Muscle layer of colon (tissue), 2 donors: ENCODE data around the gene CACNA1H.

Experiments
- H3K27ac ChIP-seq: one replicate; pipeline ENCODE4 v1.7.0; 2013; ENCODE audit warnings: low read depth, mild to moderate bottlenecking, low read length, moderate library complexity
- H3K27me3 ChIP-seq, 2 donors: one replicate each; pipeline ENCODE4 v1.7.0; 2013; ENCODE audit warnings: low read length in 2 of 2, mild to moderate bottlenecking in 2 of 2; ENCODE audit not compliant: insufficient read depth in 2 of 2, control insufficient read depth in 1 of 2
- H3K36me3 ChIP-seq: one replicate; pipeline ENCODE4 v1.7.0; 2013; ENCODE audit warnings: mild to moderate bottlenecking, low read length; ENCODE audit not compliant: insufficient read depth
- H3K4me1 ChIP-seq: one replicate; pipeline ENCODE4 v1.7.0; 2013; ENCODE audit warnings: mild to moderate bottlenecking, low read length; ENCODE audit not compliant: insufficient read depth
- H3K4me3 ChIP-seq, 2 donors: one replicate each; pipeline ENCODE4 v1.7.0; 2013; ENCODE audit warnings: low read length in 2 of 2, low read depth in 1 of 2, mild to moderate bottlenecking in 1 of 2, moderate library complexity in 1 of 2
- H3K9ac ChIP-seq: one replicate; pipeline ENCODE4 v1.7.0; 2013; ENCODE audit warnings: low read length
- H3K9me3 ChIP-seq: one replicate; pipeline ENCODE4 v1.7.0; 2013; ENCODE audit warnings: mild to moderate bottlenecking, low read length
- donor health status: abdominal sarcoma.
- donor health status: Adenocarcinoma of cecum.

The CACNA1H gene

DNA sequence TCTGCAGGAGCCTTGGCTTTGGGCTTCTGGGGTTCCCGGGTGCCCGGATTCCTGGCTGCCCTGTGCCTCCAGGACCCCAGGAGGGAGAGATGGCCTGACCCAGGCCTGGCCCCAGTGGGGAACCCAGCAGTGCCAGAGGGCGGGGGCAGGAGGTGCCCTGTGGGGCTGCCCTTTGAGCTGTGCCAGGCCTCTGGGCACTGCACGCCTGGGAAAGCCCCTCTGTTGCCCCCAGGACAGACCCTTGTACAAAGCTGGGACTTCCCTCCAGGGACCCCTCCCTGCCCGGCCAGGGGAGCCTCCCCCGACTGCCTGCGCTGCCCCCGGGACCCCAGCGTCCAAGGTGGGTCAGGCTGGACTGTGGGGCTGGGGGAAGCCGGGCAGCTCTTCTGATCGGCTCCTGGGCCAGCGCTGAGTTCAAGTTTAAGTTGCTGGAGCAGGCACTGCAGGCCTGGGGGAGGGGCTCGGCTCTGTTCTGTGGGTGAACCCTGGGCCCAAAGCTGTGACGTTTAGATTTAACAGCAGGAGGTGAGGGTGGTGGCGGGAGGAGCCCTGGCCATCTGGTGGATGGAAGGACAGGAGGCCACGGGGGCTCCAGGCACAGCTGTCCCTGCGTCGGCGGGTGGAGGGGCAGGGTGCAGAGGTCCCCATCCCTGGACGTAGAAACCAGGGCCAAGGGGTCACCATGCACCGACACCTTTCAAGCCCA is 29.2 kb upstream of the CACNA1H start:
- no peak overlapping the region for H3K27ac ChIP-seq
- no peak overlapping the region for H3K9ac ChIP-seq
- peaks cover 0 to 7% of the 10 kb centered on the region in 2 donors for H3K27me3 ChIP-seq
- no peak overlapping the region for H3K4me3 ChIP-seq
- no peaks in the 10 kb centered on the region for H3K9me3 ChIP-seq
- H3K36me3 ChIP-seq = no peaks in the 10 kb centered on the region
- H3K4me1 ChIP-seq = no peaks in the 10 kb centered on the region

GRCh38 chr16:1124291-1124690 is 28.6 kb upstream of the CACNA1H start:
- peaks cover 0 to 7% of the 10 kb centered on the region in 2 donors for H3K27me3 ChIP-seq
- H3K4me1 ChIP-seq = no peaks in the 10 kb centered on the region
- no peak overlapping the region for H3K9ac ChIP-seq

GRCh38 chr16:1124795-1125194 is 28.1 kb upstream of the CACNA1H start:
- Histone ChIP-seq H3K9me3 (no peaks in the 10 kb centered on the region), H3K9ac (no peak overlapping the region), H3K27me3 (peaks cover 0 to 7% of the 10 kb centered on the region in 2 donors), H3K4me3 (no peak overlapping the region), H3K27ac (no peak overlapping the region), H3K4me1 (no peaks in the 10 kb centered on the region), H3K36me3 (no peaks in the 10 kb centered on the region)

More at GRCh38 chr16:1124291-1124690, 28.6 kb upstream of the CACNA1H start:
- Histone ChIP-seq H3K4me3 (no peak overlapping the region), H3K9me3 (no peaks in the 10 kb centered on the region), H3K36me3 (no peaks in the 10 kb centered on the region), H3K27ac (no peak overlapping the region)

DNA sequence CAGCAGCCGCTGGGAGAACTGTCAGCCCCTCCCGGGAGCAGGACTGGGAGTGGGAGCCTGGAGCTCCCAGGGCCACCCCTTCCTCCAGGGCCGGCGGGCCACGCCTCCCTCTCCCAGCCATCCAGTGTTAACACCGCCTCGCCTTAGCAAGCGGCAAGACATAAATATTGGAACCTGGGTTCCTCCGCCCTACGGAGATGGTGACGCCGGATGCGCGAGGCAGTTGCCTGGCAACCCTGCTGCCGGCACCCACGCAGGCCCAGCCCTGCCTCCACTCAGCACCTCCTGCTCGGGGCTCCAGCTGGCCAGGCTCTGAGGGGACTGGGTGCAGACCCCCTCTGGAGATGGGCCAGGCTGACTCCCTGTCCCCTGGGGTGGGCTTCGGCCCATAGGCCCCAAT is 27.4 kb upstream of the CACNA1H start:
- Histone ChIP-seq H3K27me3 (peaks cover 0 to 7% of the 10 kb centered on the region in 2 donors), H3K27ac (no peak overlapping the region), H3K4me3 (no peak overlapping the region), H3K4me1 (no peaks in the 10 kb centered on the region), H3K36me3 (no peaks in the 10 kb centered on the region), H3K9me3 (no peaks in the 10 kb centered on the region), H3K9ac (no peak overlapping the region)

- H3K4me3 ChIP-seq = no peak overlapping the region
- no peaks in the 10 kb centered on the region for H3K36me3 ChIP-seq
- no peak overlapping the region for H3K27ac ChIP-seq
- no peaks in the 10 kb centered on the region for H3K9me3 ChIP-seq
- no peak overlapping the region for H3K9ac ChIP-seq
- peaks cover 0 to 7% of the 10 kb centered on the region in 2 donors for H3K27me3 ChIP-seq
- no peaks in the 10 kb centered on the region for H3K4me1 ChIP-seq
Observed at GRCh38 chr16:1126044-1126443, 26.9 kb upstream of the CACNA1H start.

GRCh38 chr16:1126586-1126985 is 26.3 kb upstream of the CACNA1H start:
- Histone ChIP-seq H3K9ac (no peak overlapping the region), H3K4me3 (no peak overlapping the region), H3K4me1 (no peaks in the 10 kb centered on the region), H3K27me3 (peaks cover 0 to 7% of the 10 kb centered on the region in 2 donors), H3K27ac (no peak overlapping the region), H3K36me3 (no peaks in the 10 kb centered on the region), H3K9me3 (no peaks in the 10 kb centered on the region)

DNA sequence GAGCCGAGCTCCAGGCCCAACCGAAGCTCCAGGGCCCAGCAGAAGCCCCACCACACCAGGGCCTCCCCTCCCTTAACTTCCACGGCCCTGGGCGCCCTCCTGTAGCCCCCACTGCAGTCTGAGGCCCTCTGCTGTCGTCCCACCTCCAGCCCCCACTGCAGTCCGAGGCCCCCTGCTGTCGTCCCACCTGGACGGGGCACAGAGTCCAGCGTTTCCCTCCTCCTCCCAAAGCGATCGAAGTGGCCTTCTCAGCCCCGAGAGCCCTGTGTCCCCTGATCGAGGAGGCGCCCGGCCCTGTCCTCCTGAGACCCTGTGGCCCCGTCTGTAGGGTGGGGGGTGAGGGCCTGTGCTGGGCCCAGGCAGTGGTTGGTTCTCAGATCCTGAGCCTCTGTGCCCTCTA is 25.8 kb upstream of the CACNA1H start:
- no peaks in the 10 kb centered on the region for H3K9me3 ChIP-seq
- H3K4me3 ChIP-seq = no peak overlapping the region
- H3K27me3 ChIP-seq = peaks cover 0 to 7% of the 10 kb centered on the region in 2 donors

DNA sequence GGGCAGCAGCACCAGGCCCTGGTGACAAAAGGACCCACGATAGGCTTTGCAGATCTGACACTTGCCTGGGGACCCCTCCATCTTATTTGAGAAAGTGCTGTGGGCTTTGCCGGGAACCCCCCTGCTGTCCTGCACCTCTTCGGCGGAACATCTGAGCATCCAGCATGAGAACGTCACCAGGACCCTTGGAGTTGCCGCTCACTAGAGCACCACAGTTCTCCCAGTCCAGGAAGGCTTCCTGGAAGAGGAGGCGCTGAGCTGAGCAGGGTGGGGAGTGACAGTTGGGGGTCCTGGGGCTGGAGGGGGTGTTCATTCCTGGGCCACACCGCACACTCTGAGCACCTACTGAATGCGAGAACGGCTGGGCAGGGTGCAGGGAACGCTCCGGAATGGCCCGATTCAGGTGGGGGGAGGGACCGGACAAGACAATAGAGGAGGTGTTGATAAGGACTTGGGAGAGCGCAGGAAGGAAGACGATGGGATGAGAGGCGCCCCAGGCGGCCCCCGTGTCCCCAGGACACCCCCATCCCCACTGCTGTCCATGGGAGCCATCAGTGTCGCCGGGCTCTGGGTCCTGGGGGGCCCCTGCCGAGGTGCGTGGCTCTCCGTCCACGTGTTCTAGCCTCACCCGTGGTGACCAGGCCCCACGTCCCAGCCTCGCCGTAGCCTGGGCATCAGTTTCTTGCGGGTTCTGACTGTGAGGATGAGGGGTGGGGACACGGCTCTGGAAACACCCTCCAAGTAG is 24.8 kb upstream of the CACNA1H start:
- no peaks in the 10 kb centered on the region for H3K4me1 ChIP-seq
- H3K27me3 ChIP-seq = peaks cover 0 to 5% of the 10 kb centered on the region in 2 donors
- no peaks in the 10 kb centered on the region for H3K9me3 ChIP-seq
- no peak overlapping the region for H3K27ac ChIP-seq
- no peak overlapping the region for H3K9ac ChIP-seq
- H3K4me3 ChIP-seq = no peak overlapping the region
- no peaks in the 10 kb centered on the region for H3K36me3 ChIP-seq

More for the DNA sequence above, 25.8 kb upstream of the CACNA1H start:
- no peaks in the 10 kb centered on the region for H3K4me1 ChIP-seq
- no peaks in the 10 kb centered on the region for H3K36me3 ChIP-seq
- no peak overlapping the region for H3K9ac ChIP-seq
- H3K27ac ChIP-seq = no peak overlapping the region

DNA sequence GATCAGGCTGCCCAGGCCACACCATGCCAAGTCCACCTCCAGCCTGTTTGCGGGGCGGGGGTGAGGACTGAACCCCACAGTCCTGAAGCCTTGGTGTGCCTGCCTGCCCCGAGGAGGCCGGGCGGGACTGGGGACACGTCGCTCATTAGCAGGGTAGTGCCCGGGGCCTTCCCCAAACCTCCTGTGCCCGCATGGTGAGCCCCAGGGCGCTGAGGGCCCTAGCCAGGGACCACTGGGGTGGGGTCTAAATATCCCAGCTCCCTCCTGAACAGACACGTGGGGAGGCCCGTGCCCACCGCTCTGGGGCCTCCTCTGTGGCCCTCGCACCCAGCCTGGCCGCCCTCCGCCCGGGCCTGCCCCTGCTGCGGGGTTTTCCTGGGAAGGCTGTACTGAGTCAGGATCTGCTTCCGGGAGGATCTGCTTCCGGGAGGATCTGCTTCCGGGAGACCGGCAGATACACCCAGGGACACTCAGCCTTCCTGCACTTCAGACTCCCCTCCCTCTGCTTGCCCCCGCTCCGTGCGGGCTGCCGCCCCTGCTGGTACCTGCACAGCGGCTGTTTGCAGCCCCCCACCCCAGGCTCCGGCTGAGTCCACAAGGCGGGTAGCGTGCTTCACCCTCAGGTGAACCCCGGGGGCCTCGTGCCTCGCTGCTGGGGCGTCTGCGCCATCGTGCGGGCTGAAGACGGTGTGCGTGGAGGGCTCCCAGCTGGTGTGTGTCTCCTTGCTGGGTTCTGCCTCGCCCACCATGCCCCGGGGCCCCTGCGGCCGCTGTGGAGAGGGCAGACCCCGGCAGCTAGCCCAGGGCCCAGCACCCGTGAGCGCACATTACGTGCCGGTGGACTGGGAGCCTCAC is 23.6 kb upstream of the CACNA1H start:
- Histone ChIP-seq H3K4me3 (no peak overlapping the region), H3K4me1 (no peaks in the 10 kb centered on the region), H3K9me3 (no peaks in the 10 kb centered on the region), H3K27ac (no peak overlapping the region), H3K9ac (no peak overlapping the region), H3K36me3 (no peaks in the 10 kb centered on the region), H3K27me3 (no peaks in the 10 kb centered on the region)

DNA sequence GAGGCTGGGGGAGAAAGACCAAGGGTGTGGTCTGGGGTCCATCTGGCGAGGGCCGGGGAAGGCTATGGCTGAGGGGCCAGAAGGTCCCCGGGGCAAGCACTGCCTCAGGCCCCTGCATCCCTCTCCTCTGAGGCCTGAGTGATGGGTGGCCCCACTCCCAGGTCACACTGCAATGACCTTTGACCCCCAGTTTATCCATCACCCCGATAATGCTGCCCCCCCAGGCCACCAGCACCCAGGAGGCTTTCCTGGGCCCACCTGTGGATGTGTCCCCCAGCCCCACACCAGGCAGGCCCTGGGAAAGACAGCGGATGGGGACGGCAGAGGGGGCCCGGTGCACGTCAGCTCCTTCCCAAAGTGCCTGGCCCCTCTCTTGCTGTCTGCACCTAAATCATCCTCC is 22.5 kb upstream of the CACNA1H start:
- H3K9me3 ChIP-seq = no peaks in the 10 kb centered on the region
- H3K27me3 ChIP-seq = no peaks in the 10 kb centered on the region
- H3K36me3 ChIP-seq = no peaks in the 10 kb centered on the region
- no peak overlapping the region for H3K9ac ChIP-seq
- no peaks in the 10 kb centered on the region for H3K4me1 ChIP-seq
- H3K27ac ChIP-seq = no peak overlapping the region
- no peak overlapping the region for H3K4me3 ChIP-seq

- H3K9ac ChIP-seq = no peak overlapping the region
- no peaks in the 10 kb centered on the region for H3K27me3 ChIP-seq
- no peak overlapping the region for H3K4me3 ChIP-seq
- no peak overlapping the region for H3K27ac ChIP-seq
- no peaks in the 10 kb centered on the region for H3K4me1 ChIP-seq
- no peaks in the 10 kb centered on the region for H3K9me3 ChIP-seq
- H3K36me3 ChIP-seq = no peaks in the 10 kb centered on the region
Observed at GRCh38 chr16:1131378-1131994, 21.4 kb upstream of the CACNA1H start.
